HG03196 (cell line): ENCODE measurements around the gene APBA1.

Experiments used
- ATAC-seq: cut with Tn5 transposase; IDR thresholded peaks from one replicate; pipeline ENCODE4 v1.9.1; 2021; ENCODE audit not compliant: unreplicated experiment

Gene APBA1

GRCh38 chr9:69658987-69659675 lies 13.0 kb downstream of the APBA1 start:
- no peak for ATAC-seq

GRCh38 chr9:69657269-69657668 lies 14.9 kb downstream of the APBA1 start:
- no peak for ATAC-seq

- ATAC-seq: no peak
Measured at GRCh38 chr9:69655065-69655464, 17.1 kb downstream of the APBA1 start.

GRCh38 chr9:69653261-69653660 lies 18.9 kb downstream of the APBA1 start:
- no peak for ATAC-seq

GRCh38 chr9:69649566-69650250 lies 22.5 kb downstream of the APBA1 start:
- ATAC-seq: no peak

GRCh38 chr9:69647804-69648203 lies 24.4 kb downstream of the APBA1 start:
- ATAC-seq: no peak

- ATAC-seq: no peak
Measured at GRCh38 chr9:69646810-69647209, 25.4 kb downstream of the APBA1 start.

- ATAC-seq: no peak
Measured at GRCh38 chr9:69645488-69645887, 26.7 kb downstream of the APBA1 start.

GRCh38 chr9:69643098-69643497 lies 29.1 kb downstream of the APBA1 start:
- ATAC-seq: no peak

- ATAC-seq: no peak
Measured at GRCh38 chr9:69637817-69638200, 34.4 kb downstream of the APBA1 start.

- ATAC-seq: no peak
Measured at GRCh38 chr9:69637193-69637816, 34.9 kb downstream of the APBA1 start.

- peak; percentile 48 for ATAC-seq
Measured at GRCh38 chr9:69633716-69634115, 38.5 kb downstream of the APBA1 start.

GRCh38 chr9:69632768-69633167 lies 39.4 kb downstream of the APBA1 start:
- ATAC-seq: no peak

- ATAC-seq: no peak
Measured at GRCh38 chr9:69627281-69627680, 44.9 kb downstream of the APBA1 start.

GRCh38 chr9:69623276-69623675 lies 48.9 kb downstream of the APBA1 start:
- no peak for ATAC-seq

- no peak for ATAC-seq
Measured at GRCh38 chr9:69622676-69623075, 49.5 kb downstream of the APBA1 start.

- ATAC-seq: no peak
Measured at GRCh38 chr9:69621730-69622460, 50.3 kb downstream of the APBA1 start.

GRCh38 chr9:69620731-69621130 lies 51.4 kb downstream of the APBA1 start:
- no peak for ATAC-seq

- no peak for ATAC-seq
Measured at GRCh38 chr9:69619233-69619632, 52.9 kb downstream of the APBA1 start.

GRCh38 chr9:69617006-69617405 lies 55.2 kb downstream of the APBA1 start:
- ATAC-seq: no peak

GRCh38 chr9:69615880-69616279 lies 56.3 kb downstream of the APBA1 start:
- ATAC-seq: no peak

GRCh38 chr9:69611221-69611620 lies 61.0 kb downstream of the APBA1 start:
- no peak for ATAC-seq
